Activated CD8-positive, alpha-beta T cell treated with anti-CD3 and anti-CD28 coated beads for 36 hours (primary cell): Measurements from ENCODE around the gene UNC5CL. TPM values are rescaled to one million over a fixed set of nuclear protein-coding genes. Genes with fewer than 3 reads are reported as not detected.
A peak's percentile ranks its signal among the peaks of the same experiment; 100 is the strongest.

ENCODE experiments used
- ATAC-seq: fragments of 200-7000 bp; cut with Tn5 transposase; one replicate; pipeline ENCODE4 v1.10.0; 2021; ENCODE audit warnings: mild to moderate bottlenecking, moderate library complexity
- CTCF ChIA-PET: fragments of 350-600 bp; sonication (Branson Sonifier 250); formaldehyde crosslinking; loops from one replicate; lab custom pipeline; 2021; ENCODE audit warnings: antibody characterized with exemption; lab: Charles Lee
- POLR2A ChIA-PET: fragments of 350-600 bp; sonication (Branson Sonifier 250); formaldehyde crosslinking; loops from one replicate; lab custom pipeline; 2021; ENCODE audit warnings: antibody characterized with exemption; lab: Charles Lee
- DNase-seq: peaks from one replicate; pipeline ENCODE4 v3.0.0-alpha.2; 2020
- H3K27ac Mint-ChIP-seq: one replicate; pipeline ENCODE4 v1.8.0; 2021; ENCODE audit warnings: mild to moderate bottlenecking, mixed read lengths
- H3K27me3 Mint-ChIP-seq: one replicate; pipeline ENCODE4 v1.8.0; 2021; ENCODE audit warnings: mixed read lengths
- H3K36me3 Mint-ChIP-seq: one replicate; pipeline ENCODE4 v1.8.0; 2021; ENCODE audit warnings: low read depth, mixed read lengths
- H3K4me1 Mint-ChIP-seq: one replicate; pipeline ENCODE4 v1.8.0; 2021; ENCODE audit warnings: low read depth, mixed read lengths
- H3K4me3 Mint-ChIP-seq: one replicate; pipeline ENCODE4 v1.8.0; 2021; ENCODE audit warnings: mild to moderate bottlenecking, moderate library complexity, mixed read lengths
- H3K9me3 Mint-ChIP-seq: one replicate; pipeline ENCODE4 v1.8.0; 2021; ENCODE audit warnings: mixed read lengths
- intact Hi-C: fragments of 100-400 bp; cut with micrococcal nuclease; formaldehyde crosslinking; loops from one replicate; pipeline ENCODE4 v1.10.0; 2022
- total RNA-seq, 2 experiments: library from RNA; stranded (reverse); gene quantifications; one replicate each; pipeline ENCODE4 v1.2.3, GENCODE V29; 2021
- TF ChIP-seq, protein P1 (sequence below): fragments of 200-600 bp; IDR thresholded peaks from one replicate; pipeline ENCODE4 v1.8.0; 2022; ENCODE audit warnings: antibody characterized with exemption, mild to moderate bottlenecking

The UNC5CL gene
- total RNA-seq, 2 experiments from 2014 or later, result 2.3 to 2.6 TPM

DNA sequence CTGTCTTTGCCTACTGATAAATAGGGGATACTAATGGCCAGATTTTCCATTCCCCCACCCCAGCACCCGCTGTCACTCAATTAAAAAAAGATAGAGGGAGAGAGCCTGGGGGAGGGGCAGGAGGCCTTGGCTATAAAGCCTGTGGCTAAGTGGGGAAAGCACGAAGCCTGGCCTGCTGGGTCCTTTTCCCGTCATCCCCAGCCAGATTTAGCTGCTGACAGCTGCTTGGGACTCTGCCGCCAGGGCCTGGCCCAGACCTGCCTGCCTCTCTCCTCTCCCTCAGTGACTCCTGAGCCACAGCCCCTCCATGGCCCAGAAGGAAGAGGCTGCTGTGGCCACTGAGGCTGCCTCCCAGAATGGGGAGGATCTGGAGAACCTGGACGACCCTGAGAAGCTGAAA, 14.0 kb upstream of the UNC5CL start, which contains the start of gene APOBEC2:
APOBEC2 (plus strand) TSS at position 162 of the 400 bp plus-strand sequence; CDS start at position 308, 146 bp downstream.
- Mint-ChIP-seq H3K4me3 (no peak within 1 kb of the TSS), H3K36me3 (peaks cover 8% of the 10 kb centered on the region), H3K9me3 (no peaks in the 10 kb centered on the region), H3K27me3 (no peaks in the 10 kb centered on the region), H3K4me1 (peaks cover 13% of the 10 kb centered on the region), H3K27ac (peak within 1 kb of the TSS; percentile 76)
- ChIA-PET POLR2A (no interaction called here), CTCF (interaction anchor here (1.8 to 6.7 kb wide), 3 partner anchors 14 to 25 kb away, joined by 10 to 47 read pairs (median 11); partner anchors contain the start of gene UNC5CL)
- DNase-seq (no peak), ATAC-seq (no peak)
- TF ChIP-seq, protein P1, sequence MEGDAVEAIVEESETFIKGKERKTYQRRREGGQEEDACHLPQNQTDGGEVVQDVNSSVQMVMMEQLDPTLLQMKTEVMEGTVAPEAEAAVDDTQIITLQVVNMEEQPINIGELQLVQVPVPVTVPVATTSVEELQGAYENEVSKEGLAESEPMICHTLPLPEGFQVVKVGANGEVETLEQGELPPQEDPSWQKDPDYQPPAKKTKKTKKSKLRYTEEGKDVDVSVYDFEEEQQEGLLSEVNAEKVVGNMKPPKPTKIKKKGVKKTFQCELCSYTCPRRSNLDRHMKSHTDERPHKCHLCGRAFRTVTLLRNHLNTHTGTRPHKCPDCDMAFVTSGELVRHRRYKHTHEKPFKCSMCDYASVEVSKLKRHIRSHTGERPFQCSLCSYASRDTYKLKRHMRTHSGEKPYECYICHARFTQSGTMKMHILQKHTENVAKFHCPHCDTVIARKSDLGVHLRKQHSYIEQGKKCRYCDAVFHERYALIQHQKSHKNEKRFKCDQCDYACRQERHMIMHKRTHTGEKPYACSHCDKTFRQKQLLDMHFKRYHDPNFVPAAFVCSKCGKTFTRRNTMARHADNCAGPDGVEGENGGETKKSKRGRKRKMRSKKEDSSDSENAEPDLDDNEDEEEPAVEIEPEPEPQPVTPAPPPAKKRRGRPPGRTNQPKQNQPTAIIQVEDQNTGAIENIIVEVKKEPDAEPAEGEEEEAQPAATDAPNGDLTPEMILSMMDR, result no peak
- intact Hi-C loops, result no loop called here

DNA sequence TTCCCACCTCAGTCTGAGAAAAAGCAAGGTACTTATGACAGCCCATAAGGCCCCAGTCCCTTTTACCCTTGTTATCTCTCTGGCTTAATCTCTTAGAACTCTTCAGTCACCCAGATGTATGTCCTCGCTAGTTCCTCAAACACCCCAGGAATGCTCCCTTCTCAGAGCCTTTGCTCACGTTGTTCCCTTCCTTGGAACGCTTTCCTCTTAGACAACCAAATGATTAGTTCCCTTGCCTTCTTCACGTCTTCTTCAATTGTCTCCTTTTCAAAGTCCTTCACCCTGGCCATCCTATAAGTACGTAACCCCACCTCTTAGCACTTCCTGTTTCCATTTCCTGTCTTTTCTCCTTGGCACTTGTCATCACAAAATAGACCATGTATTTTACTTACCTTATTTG, 12.9 kb upstream of the UNC5CL start:
- Mint-ChIP-seq H3K36me3 (peaks cover 8% of the 10 kb centered on the region), H3K4me3 (no peak overlapping the region), H3K9me3 (no peaks in the 10 kb centered on the region), H3K27me3 (no peaks in the 10 kb centered on the region), H3K27ac (peak overlapping the region; percentile 76), H3K4me1 (peaks cover 13% of the 10 kb centered on the region)
- ChIA-PET CTCF (interaction anchor here (1.2 to 6.7 kb wide), 4 partner anchors 12 to 24 kb away, joined by 3 to 47 read pairs (median 14); partner anchors contain the start of gene UNC5CL), POLR2A (no interaction called here)
- ATAC-seq (peak; percentile 75), DNase-seq (no peak)
- intact Hi-C loops, result no loop called here
- TF ChIP-seq, protein P1, result no peak

DNA sequence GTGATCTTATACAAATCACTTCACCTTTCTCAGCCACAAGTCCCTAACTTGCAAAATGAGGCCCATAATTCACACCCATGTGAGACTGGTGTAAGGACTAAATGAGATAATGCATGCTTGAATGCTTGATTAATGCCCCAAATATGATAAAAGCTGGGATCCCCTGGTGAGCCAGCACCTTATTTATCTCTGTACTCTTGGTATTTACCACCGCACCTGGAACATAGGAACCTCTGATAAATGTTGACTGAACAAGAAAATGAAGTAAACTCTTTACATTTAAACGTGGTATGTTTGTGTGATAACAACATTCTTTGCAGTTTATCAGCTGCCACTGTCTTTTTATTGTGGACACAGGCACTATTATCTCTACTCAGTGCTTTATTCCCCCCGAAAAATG, 11.5 kb upstream of the UNC5CL start:
- TF ChIP-seq, protein P1, result no peak
- CTCF ChIA-PET, result interaction anchor here (0.9 to 4.3 kb wide), 3 partner anchors 8 to 22 kb away, joined by 3 to 20 read pairs (median 3); partner anchors contain the start of gene UNC5CL
- Mint-ChIP-seq H3K27me3 (no peaks in the 10 kb centered on the region), H3K9me3 (no peaks in the 10 kb centered on the region), H3K4me3 (no peak overlapping the region), H3K36me3 (peaks cover 8% of the 10 kb centered on the region), H3K4me1 (peaks cover 13% of the 10 kb centered on the region), H3K27ac (no peak overlapping the region)
- POLR2A ChIA-PET, result no interaction called here
- ATAC-seq (no peak), DNase-seq (no peak)
- intact Hi-C loops, result no loop called here

DNA sequence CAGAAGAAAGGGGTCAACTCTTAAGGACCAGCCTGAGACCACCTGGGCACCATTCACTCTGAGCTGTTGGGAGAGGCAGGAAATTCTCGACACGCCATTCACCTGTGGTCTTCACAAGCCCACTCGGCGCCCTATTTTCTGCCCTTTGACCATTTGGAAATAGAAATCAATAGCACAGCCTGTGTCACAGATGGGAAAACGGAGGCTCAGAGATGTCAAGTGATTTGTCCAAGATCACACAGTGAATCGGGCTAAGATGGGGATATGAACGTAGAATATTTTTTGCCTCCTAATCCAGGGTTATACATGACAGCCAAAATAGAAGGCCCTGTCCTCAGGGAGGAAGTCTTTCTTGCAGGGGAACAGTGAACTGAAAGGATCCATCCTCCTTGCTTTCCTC, 10.9 kb upstream of the UNC5CL start:
- TF ChIP-seq, protein P1, result no peak
- H3K4me1 Mint-ChIP-seq, result peaks cover 13% of the 10 kb centered on the region
- DNase-seq (no peak), ATAC-seq (no peak)
- ChIA-PET CTCF (interaction anchor here (0.9 to 4.3 kb wide), 3 partner anchors 9 to 22 kb away, joined by 3 to 20 read pairs (median 3); partner anchors contain the start of gene UNC5CL), POLR2A (interaction anchor here (1.4 to 1.5 kb wide), 2 partner anchors 10 to 22 kb away, joined by 3 to 5 read pairs; no protein-coding TSS in a partner anchor)
- no peak overlapping the region for H3K4me3 Mint-ChIP-seq
- H3K27ac Mint-ChIP-seq, result peak overlapping the region; percentile 32
- no peaks in the 10 kb centered on the region for H3K27me3 Mint-ChIP-seq
- peaks cover 8% of the 10 kb centered on the region for H3K36me3 Mint-ChIP-seq
- intact Hi-C loops, result no loop called here
- H3K9me3 Mint-ChIP-seq, result no peaks in the 10 kb centered on the region

DNA sequence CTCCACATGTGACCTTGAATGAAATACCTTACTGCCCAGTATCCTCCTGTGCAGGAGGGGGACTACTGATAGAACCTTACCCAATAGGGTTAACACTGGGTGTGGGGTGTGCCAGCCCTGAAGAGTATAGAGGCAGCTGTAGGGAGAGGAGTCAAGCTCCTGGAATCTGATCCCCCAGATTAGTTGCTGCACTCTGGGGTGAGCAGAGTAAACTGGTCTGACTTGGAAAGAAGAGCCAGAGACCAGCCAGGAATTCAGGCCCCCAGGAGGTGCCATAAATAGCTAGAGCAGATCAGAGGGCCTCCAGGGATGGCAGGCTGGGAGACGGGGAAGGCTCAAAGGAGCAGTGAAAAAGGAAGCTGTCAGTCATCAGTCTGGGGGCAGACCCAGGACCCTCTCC, 10.5 kb upstream of the UNC5CL start:
- TF ChIP-seq, protein P1, result no peak
- Mint-ChIP-seq H3K4me1 (peaks cover 13% of the 10 kb centered on the region), H3K4me3 (no peak overlapping the region), H3K9me3 (no peaks in the 10 kb centered on the region), H3K27ac (no peak overlapping the region), H3K36me3 (peaks cover 8% of the 10 kb centered on the region), H3K27me3 (no peaks in the 10 kb centered on the region)
- ATAC-seq, result no peak
- POLR2A ChIA-PET, result interaction anchor here (1.4 to 1.5 kb wide), 2 partner anchors 10 to 21 kb away, joined by 3 to 5 read pairs; no protein-coding TSS in a partner anchor
- CTCF ChIA-PET, result interaction anchor here (1.1 to 4.3 kb wide), 2 partner anchors 10 to 21 kb away, joined by 3 to 20 read pairs; partner anchors contain the start of gene UNC5CL
- DNase-seq, result no peak
- intact Hi-C loops, result no loop called here
